Subcutaneous adipose tissue (tissue), 4 donors: ENCODE results near the gene UNC50. TPM values are rescaled to one million over a fixed set of nuclear protein-coding genes. Genes with fewer than 3 reads are reported as not detected.

Experiments used
- total RNA-seq, 4 donors: library from RNA; depleted of rRNA; stranded (reverse); fragments of >200 nt; gene quantifications; one replicate each; pipeline ENCODE4 v1.1.0, GENCODE V29; 2016
- TF ChIP-seq, protein P1 (sequence below): fragments of 450-650 bp; IDR thresholded peaks from one replicate; pipeline ENCODE4 v1.5.1; 2016; ENCODE audit warnings: low read depth, mild to moderate bottlenecking, control low read depth, antibody characterized with exemption, moderate library complexity

Gene UNC50
- total RNA-seq, 4 donors from 2014 or later = 34.5 to 58.1 (median 53.0) TPM

DNA sequence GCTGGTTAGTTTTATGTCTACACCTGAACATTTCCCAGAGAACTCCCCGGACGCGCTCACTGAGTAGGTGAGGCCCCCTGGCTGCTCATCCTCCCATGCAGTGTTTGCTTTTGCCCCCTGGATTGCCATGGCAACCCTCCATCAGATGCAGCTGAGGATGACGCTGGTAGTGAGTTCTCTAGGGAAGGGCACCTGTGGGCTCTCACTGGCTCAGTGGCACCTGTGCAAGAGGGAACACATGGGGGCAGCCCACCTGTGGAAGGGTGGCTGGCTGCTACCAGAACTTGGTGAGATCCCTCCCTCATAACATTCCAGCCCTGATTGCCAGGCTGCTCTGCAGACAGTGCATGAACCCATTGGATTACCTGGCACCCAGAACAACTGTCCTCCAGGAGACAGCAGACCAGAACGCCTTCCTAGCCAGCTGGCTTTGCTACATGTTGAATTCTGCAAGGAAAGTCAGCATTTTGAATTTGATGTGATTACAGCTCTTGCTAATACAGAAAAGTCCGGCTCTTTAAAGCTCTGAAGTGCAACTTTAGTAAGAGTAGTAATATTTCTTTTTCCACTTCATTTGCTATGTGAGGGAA is 21.7 kb upstream of the UNC50 start:
- TF ChIP-seq, protein P1, sequence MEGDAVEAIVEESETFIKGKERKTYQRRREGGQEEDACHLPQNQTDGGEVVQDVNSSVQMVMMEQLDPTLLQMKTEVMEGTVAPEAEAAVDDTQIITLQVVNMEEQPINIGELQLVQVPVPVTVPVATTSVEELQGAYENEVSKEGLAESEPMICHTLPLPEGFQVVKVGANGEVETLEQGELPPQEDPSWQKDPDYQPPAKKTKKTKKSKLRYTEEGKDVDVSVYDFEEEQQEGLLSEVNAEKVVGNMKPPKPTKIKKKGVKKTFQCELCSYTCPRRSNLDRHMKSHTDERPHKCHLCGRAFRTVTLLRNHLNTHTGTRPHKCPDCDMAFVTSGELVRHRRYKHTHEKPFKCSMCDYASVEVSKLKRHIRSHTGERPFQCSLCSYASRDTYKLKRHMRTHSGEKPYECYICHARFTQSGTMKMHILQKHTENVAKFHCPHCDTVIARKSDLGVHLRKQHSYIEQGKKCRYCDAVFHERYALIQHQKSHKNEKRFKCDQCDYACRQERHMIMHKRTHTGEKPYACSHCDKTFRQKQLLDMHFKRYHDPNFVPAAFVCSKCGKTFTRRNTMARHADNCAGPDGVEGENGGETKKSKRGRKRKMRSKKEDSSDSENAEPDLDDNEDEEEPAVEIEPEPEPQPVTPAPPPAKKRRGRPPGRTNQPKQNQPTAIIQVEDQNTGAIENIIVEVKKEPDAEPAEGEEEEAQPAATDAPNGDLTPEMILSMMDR = no peak

GRCh38 chr2:98588880-98589431 is 19.4 kb upstream of the UNC50 start:
- TF ChIP-seq, protein P1 = no peak

DNA sequence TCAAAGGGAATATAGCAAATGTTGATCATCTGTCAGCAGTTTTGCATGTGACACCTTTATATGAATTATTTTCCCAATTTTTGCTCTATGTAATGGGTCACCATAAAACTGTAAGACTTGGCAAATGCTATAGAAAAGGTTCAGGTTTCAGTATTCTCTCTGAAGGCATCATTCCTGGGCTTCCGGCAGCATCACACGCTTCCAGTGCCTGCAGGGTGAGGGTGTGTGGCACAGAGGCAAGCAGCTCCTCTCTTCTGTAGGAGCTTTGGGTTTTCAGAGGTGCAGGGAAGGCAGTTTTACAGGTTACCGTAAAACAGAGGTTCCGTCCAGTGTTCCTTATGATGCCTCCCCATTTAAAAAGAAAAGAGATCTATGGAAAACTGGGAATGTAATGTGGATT is 18.9 kb upstream of the UNC50 start:
- TF ChIP-seq, protein P1 = no peak

- TF ChIP-seq, protein P1 = no peak
These were observed 15.8 kb upstream of the UNC50 start for GRCh38 chr2:98592565-98592964.

- TF ChIP-seq, protein P1 = no peak
These were observed 9.5 kb upstream of the UNC50 start for GRCh38 chr2:98598781-98599428.

DNA sequence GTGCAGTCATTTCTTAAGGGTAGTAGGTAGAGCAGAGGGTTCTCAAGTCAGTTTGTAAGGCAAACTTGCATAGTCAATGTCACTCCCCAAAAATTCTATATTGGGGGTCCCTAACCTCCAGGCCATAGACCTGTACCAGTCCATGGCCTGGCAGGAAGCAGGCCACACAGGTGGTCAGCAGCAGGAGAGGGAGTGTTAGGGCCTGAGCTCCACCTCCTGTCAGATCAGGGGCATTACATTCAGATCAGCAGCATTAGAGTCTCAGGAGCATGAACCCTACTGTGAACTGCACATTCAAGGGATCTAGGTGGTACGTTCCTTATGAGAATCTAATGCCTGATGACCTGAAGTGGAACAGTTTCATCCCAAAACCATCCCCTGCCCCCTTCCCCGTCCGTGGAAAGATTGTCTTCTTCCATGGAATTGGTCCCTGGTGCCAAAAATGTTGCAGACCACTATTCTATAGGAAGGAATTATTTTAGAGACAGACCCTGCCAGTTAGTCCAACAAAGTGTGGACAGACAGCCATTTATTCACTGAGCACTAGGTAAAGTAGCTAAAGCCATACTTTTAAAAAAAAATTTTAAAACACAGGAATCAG is 6.8 kb upstream of the UNC50 start:
- TF ChIP-seq, protein P1 = no peak

DNA sequence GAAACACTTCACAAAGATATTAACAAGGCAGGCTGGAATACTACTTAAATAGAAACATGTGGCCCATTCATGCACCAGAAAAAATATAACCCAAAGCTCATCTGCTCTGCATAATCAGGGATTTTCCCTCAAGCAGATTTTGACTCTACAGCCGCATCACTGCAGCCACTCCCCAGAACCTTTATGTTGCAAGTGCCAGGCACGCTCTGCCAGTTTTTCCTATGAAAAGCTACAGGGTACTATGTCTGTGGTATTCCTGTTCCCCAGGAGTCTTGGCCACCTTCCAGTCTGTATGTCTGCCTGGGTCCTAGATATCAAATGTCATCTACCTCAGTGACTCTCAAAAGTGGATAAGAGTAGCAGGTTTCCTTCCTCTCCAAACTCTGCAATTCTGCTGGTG is 3.8 kb upstream of the UNC50 start:
- TF ChIP-seq, protein P1 = no peak
